A549 (cell line): ENCODE measurements around the gene PRKAG2. TPM values are rescaled to one million over a fixed set of nuclear protein-coding genes. Genes with fewer than 3 reads are reported as not detected.

Source experiments
- ATAC-seq, 2 experiments: fragments of 200-7000 bp in 1 of 2; fragments of >200 bp in 1 of 2; cut with Nextera tagmentation in 1 of 2; cut with Tn5 transposase in 1 of 2; 3 replicates each; pipeline versions ENCODE4 v1.8.0 to v1.9.1; 2018 to 2020; ENCODE audit warnings: mild to moderate bottlenecking in 1 of 2, moderate library complexity in 1 of 2
- CTCF ChIA-PET: fragments of 300-600 bp; sonication (Branson Sonifier 250); formaldehyde crosslinking; extraction: SDS; loops from one replicate; lab custom pipeline; 2021; ENCODE audit warnings: antibody characterized with exemption, inconsistent platforms; lab: Yijun Ruan, JAX
- POLR2A ChIA-PET: fragments of 350-600 bp; formaldehyde crosslinking; extraction: SDS; loops from one replicate; lab custom pipeline; 2021; ENCODE audit warnings: antibody characterized with exemption, inconsistent platforms; lab: Yijun Ruan, JAX
- DNase-seq, 2 experiments: peaks; one replicate each; pipeline versions ENCODE4 v3.0.0 to v3.0.0-alpha.2; 2011 to 2016; ENCODE audit warnings: low read depth in 1 of 2, low spot score in 1 of 2
- FAIRE-seq: peaks from 2 replicates; lab custom pipeline; 2011; peaks lifted over from hg19 to GRCh38; lab: Jason Lieb, UNC
- H3K27ac ChIP-seq, 2 experiments: fragments of >200 bp; sonication (Bioruptor Twin); formaldehyde crosslinking; 3 replicates each; pipeline ENCODE4 v1.5.1; 2016 to 2017
- H3K4me1 ChIP-seq: fragments of >200 bp; sonication (Bioruptor Twin); formaldehyde crosslinking; 3 replicates; pipeline ENCODE4 v1.6.1; 2016
- H3K4me2 ChIP-seq: fragments of >200 bp; sonication (Bioruptor Twin); formaldehyde crosslinking; 3 replicates; pipeline ENCODE4 v1.6.1; 2016
- H3K4me3 ChIP-seq: fragments of >200 bp; sonication (Bioruptor Twin); formaldehyde crosslinking; 3 replicates; pipeline ENCODE4 v1.5.1; 2016
- H3K9me3 ChIP-seq: fragments of >200 bp; sonication (Bioruptor Twin); formaldehyde crosslinking; 3 replicates; pipeline ENCODE4 v1.6.1; 2016
- BCL3 ChIP-seq: fragments of >200 bp; sonication (Bioruptor Twin); formaldehyde crosslinking; IDR thresholded peaks from 3 replicates; pipeline ENCODE4 v1.6.1; 2016
- BHLHE40 ChIP-seq: IDR thresholded peaks from 2 replicates; pipeline ENCODE4 v1.6.1; 2012; ENCODE audit warnings: low read depth, low read length, inconsistent platforms
- CBX2 ChIP-seq: fragments of 200-600 bp; sonication (generic); IDR thresholded peaks from 2 replicates; pipeline ENCODE4 v1.6.1; 2016; ENCODE audit warnings: low read depth, mild to moderate bottlenecking, borderline replicate concordance
- CBX8 ChIP-seq: fragments of 200-600 bp; sonication (generic); IDR thresholded peaks from 2 replicates; pipeline ENCODE4 v1.6.1; 2016
- CHD2 ChIP-seq: fragments of 150-350 bp; IDR thresholded peaks from 2 replicates; pipeline ENCODE4 v1.6.1; 2014; ENCODE audit warnings: low read length; ENCODE audit not compliant: partially characterized antibody
- CHD4 ChIP-seq: fragments of 200-600 bp; sonication (generic); IDR thresholded peaks from 2 replicates; pipeline ENCODE4 v1.6.1; 2016; ENCODE audit warnings: antibody characterized with exemption, mild to moderate bottlenecking, borderline replicate concordance
- CTCF ChIP-seq: fragments of >200 bp; sonication (Bioruptor Twin); formaldehyde crosslinking; IDR thresholded peaks from 3 replicates; pipeline ENCODE4 v1.5.1; 2016
- E2F6 ChIP-seq: IDR thresholded peaks from 2 replicates; pipeline ENCODE4 v1.6.1; 2012; ENCODE audit warnings: low read depth, borderline replicate concordance
- EHF ChIP-seq: fragments of 250-450 bp; sonication (Bioruptor Pico); IDR thresholded peaks from 2 replicates; pipeline ENCODE4 v1.5.0; 2020; ENCODE audit warnings: mild to moderate bottlenecking
- EP300 ChIP-seq, 2 experiments: fragments of >200 bp; sonication (Bioruptor Twin); formaldehyde crosslinking; IDR thresholded peaks; 2 replicates in 1 of 2; 3 replicates in 1 of 2; pipeline ENCODE4 v1.6.1; 2016 to 2017
- FOSL2 ChIP-seq, 2 experiments: fragments of 450-650 bp in 1 of 2; fragments of >200 bp in 1 of 2; sonication (Bioruptor Twin) in 1 of 2; formaldehyde crosslinking; IDR thresholded peaks; 2 replicates each; pipeline versions ENCODE4 v1.5.0 to v1.6.1; 2016 to 2020; ENCODE audit warnings: mild to moderate bottlenecking in 1 of 2, moderate library complexity in 1 of 2
- GATA3 ChIP-seq: IDR thresholded peaks from 2 replicates; pipeline ENCODE4 v1.6.1; 2012; ENCODE audit warnings: borderline replicate concordance
- HDAC2 ChIP-seq: fragments of 200-600 bp; sonication (generic); IDR thresholded peaks from 2 replicates; pipeline ENCODE4 v1.6.1; 2016
- HES2 ChIP-seq: fragments of >200 bp; sonication (Bioruptor Twin); formaldehyde crosslinking; IDR thresholded peaks from 2 replicates; pipeline ENCODE4 v1.6.1; 2016
- HMGXB4 ChIP-seq: fragments of 250-450 bp; sonication (Bioruptor Pico); IDR thresholded peaks from 2 replicates; pipeline ENCODE4 v1.5.0; 2021; ENCODE audit warnings: mild to moderate bottlenecking, moderate library complexity, borderline replicate concordance
- HOXA7 ChIP-seq: fragments of 250-450 bp; sonication (Bioruptor Pico); IDR thresholded peaks from 2 replicates; pipeline ENCODE4 v1.5.0; 2020; ENCODE audit warnings: mild to moderate bottlenecking, moderate library complexity
- HOXB13 ChIP-seq: fragments of 250-450 bp; sonication (Bioruptor Pico); IDR thresholded peaks from 2 replicates; pipeline ENCODE4 v1.5.0; 2020; ENCODE audit warnings: low read depth, mild to moderate bottlenecking, moderate library complexity
- KDM1A ChIP-seq: fragments of 200-600 bp; sonication (generic); IDR thresholded peaks from 2 replicates; pipeline ENCODE4 v1.6.1; 2016; ENCODE audit warnings: low read depth, mild to moderate bottlenecking
- KDM5A ChIP-seq: fragments of 200-600 bp; sonication (generic); IDR thresholded peaks from 2 replicates; pipeline ENCODE4 v1.6.1; 2016; ENCODE audit warnings: antibody characterized with exemption, mild to moderate bottlenecking
- MAFK ChIP-seq: fragments of 450-650 bp; IDR thresholded peaks from 2 replicates; pipeline ENCODE4 v1.6.1; 2014; ENCODE audit not compliant: partially characterized antibody
- NFE2L2 ChIP-seq: fragments of 150-350 bp; conservative IDR thresholded peaks from 2 replicates; pipeline ENCODE4 v1.6.1; 2014; ENCODE audit warnings: low read length
- PBX3 ChIP-seq: IDR thresholded peaks from 2 replicates; pipeline ENCODE4 v1.6.1; 2012
- PHF8 ChIP-seq: fragments of 200-600 bp; sonication (generic); IDR thresholded peaks from 2 replicates; pipeline ENCODE4 v1.6.1; 2016; ENCODE audit warnings: low read depth, mild to moderate bottlenecking, antibody characterized with exemption, moderate library complexity, borderline replicate concordance
- RARB ChIP-seq: fragments of 250-450 bp; sonication (Bioruptor Pico); IDR thresholded peaks from 2 replicates; pipeline ENCODE4 v1.8.0; 2021; ENCODE audit warnings: mild to moderate bottlenecking, moderate library complexity
- RCOR1 ChIP-seq: fragments of 150-350 bp; IDR thresholded peaks from 2 replicates; pipeline ENCODE4 v1.6.1; 2014; ENCODE audit warnings: antibody characterized with exemption, low read length, low read depth
- SREBF2 ChIP-seq: fragments of 450-650 bp; IDR thresholded peaks from 2 replicates; pipeline ENCODE4 v1.6.1; 2014; ENCODE audit warnings: mild to moderate bottlenecking, moderate library complexity
- ZFP36 ChIP-seq: fragments of 450-650 bp; IDR thresholded peaks from 2 replicates; pipeline ENCODE4 v1.6.1; 2014; ENCODE audit warnings: borderline replicate concordance; ENCODE audit not compliant: partially characterized antibody
- WGBS: methylation state at CpG from one replicate; pipeline ENCODE4 v1.1.6; 2017; ENCODE audit errors: missing lambda C conversion rate; 5-methylcytosine and 5-hydroxymethylcytosine counted together
- polyA plus RNA-seq, 4 experiments: library from polyadenylated mRNA; depleted of rRNA in 3 of 4; stranded (reverse); fragments of >200 nt; fragmentation: RNase III in 1 of 4; extraction: RNeasy Plus Mini Kit Qiagen cat#74134 plus additional on column Dnase treatment in 1 of 4; gene quantifications; 2 replicates in 3 of 4; 3 replicates in 1 of 4; pipeline ENCODE4 v1.2.3, GENCODE V29; 2011 to 2017

PRKAG2 gene
- polyA plus RNA-seq, 2 of the 4 experiments (the other 2 are of a cell fraction), result 26.5 to 31.7 TPM

GRCh38 chr7:151884312-151885201 lies 7.6 kb upstream of the PRKAG2 start:
- 55% methylated on average over 15 of the region's 15 CpGs for WGBS
- FAIRE-seq (no peak), ATAC-seq (no peak), DNase-seq (no peak)
- CTCF ChIA-PET, result interaction anchor here (0.6 to 3.4 kb wide), 6 partner anchors 9 to 102 kb away, joined by 3 to 23 read pairs (median 4); no protein-coding TSS in a partner anchor
- no peaks in the 10 kb centered on the region for H3K9me3 ChIP-seq
- H3K4me3 ChIP-seq, result no peak overlapping the region
- H3K4me2 ChIP-seq, result no peak overlapping the region
- no peaks in the 10 kb centered on the region for H3K4me1 ChIP-seq
- POLR2A ChIA-PET, result no interaction called here
- no peak for TF ChIP-seq MAFK
- no peak overlapping the region for H3K27ac ChIP-seq

GRCh38 chr7:151883857-151884256 lies 6.9 kb upstream of the PRKAG2 start:
- H3K27ac ChIP-seq, result no peak overlapping the region
- FAIRE-seq, result no peak
- POLR2A ChIA-PET, result no interaction called here
- TF ChIP-seq CBX8 (no peak), KDM1A (no peak), RARB (CRISPR knock-in tag) (no peak), CHD2 (no peak), BCL3 (no peak), HES2 (no peak)
- TF ChIP-seq, all 56 proteins: peak for 0
- WGBS, result 14% methylated on average over 3 of the region's 3 CpGs
- Histone ChIP-seq H3K4me1 (no peaks in the 10 kb centered on the region), H3K4me3 (no peak overlapping the region), H3K4me2 (no peak overlapping the region), H3K9me3 (no peaks in the 10 kb centered on the region)
- CTCF ChIA-PET, result interaction anchor here (1.0 to 3.4 kb wide), 4 partner anchors 10 to 101 kb away, joined by 3 to 23 read pairs (median 4); no protein-coding TSS in a partner anchor
- no peak for DNase-seq
- ATAC-seq, result no peak

- CTCF ChIA-PET, result interaction anchor here (0.8 to 3.4 kb wide), 4 partner anchors 9 to 100 kb away, joined by 3 to 23 read pairs (median 6); no protein-coding TSS in a partner anchor
- Histone ChIP-seq H3K4me2 (no peak overlapping the region), H3K4me3 (no peak overlapping the region), H3K27ac (no peak overlapping the region), H3K9me3 (no peaks in the 10 kb centered on the region), H3K4me1 (peaks cover 2% of the 10 kb centered on the region; the same call in 1 of the 3 replicates)
- POLR2A ChIA-PET, result no interaction called here
- no peak for DNase-seq
- ATAC-seq, result no peak
- FAIRE-seq, result no peak
- no peak for TF ChIP-seq SREBF2
- no peak for TF ChIP-seq PHF8
- TF ChIP-seq BHLHE40, result no peak
- no peak for TF ChIP-seq NFE2L2
- no peak for TF ChIP-seq FOSL2 (IDR thresholded peaks at IDR 0.05)
- TF ChIP-seq FOSL2 (CRISPR knock-in tag; IDR thresholded peaks at IDR 0.05), result no peak
- no peak for TF ChIP-seq PBX3
- no peak for TF ChIP-seq CBX2
- no peak for TF ChIP-seq RCOR1
- TF ChIP-seq EHF (CRISPR knock-in tag), result no peak
- no peak for TF ChIP-seq HMGXB4 (CRISPR knock-in tag)
- no peak for TF ChIP-seq HOXB13 (CRISPR knock-in tag)
- TF ChIP-seq CHD4, result no peak
- TF ChIP-seq KDM5A, result no peak
- no peak for TF ChIP-seq HDAC2
- TF ChIP-seq E2F6, result no peak
- no peak for TF ChIP-seq GATA3
- TF ChIP-seq CTCF, result no peak
- TF ChIP-seq ZFP36, result no peak
- TF ChIP-seq HOXA7 (CRISPR knock-in tag), result no peak
- TF ChIP-seq EP300 (IDR thresholded peaks at IDR 0.05), result no peak
- 9% methylated on average over 2 of the region's 2 CpGs for WGBS
These were observed 5.8 kb upstream of the PRKAG2 start for GRCh38 chr7:151882734-151883133.
